NCI-H1436 treated with DMSO at 0.1 percent for 48 hours (cell line): Measurements from ENCODE around the gene DSN1.
"Not testable (repeated sequence)": the region's sequence is repeated elsewhere in the genome, so short reads cannot be mapped to it uniquely, and the experiment has no call there.

Experiments used
- DNase-seq: peaks from one replicate; lab custom pipeline; 2025; lab: John Stamatoyannopoulos, UW

Gene DSN1, protein sequence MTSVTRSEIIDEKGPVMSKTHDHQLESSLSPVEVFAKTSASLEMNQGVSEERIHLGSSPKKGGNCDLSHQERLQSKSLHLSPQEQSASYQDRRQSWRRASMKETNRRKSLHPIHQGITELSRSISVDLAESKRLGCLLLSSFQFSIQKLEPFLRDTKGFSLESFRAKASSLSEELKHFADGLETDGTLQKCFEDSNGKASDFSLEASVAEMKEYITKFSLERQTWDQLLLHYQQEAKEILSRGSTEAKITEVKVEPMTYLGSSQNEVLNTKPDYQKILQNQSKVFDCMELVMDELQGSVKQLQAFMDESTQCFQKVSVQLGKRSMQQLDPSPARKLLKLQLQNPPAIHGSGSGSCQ

DNA sequence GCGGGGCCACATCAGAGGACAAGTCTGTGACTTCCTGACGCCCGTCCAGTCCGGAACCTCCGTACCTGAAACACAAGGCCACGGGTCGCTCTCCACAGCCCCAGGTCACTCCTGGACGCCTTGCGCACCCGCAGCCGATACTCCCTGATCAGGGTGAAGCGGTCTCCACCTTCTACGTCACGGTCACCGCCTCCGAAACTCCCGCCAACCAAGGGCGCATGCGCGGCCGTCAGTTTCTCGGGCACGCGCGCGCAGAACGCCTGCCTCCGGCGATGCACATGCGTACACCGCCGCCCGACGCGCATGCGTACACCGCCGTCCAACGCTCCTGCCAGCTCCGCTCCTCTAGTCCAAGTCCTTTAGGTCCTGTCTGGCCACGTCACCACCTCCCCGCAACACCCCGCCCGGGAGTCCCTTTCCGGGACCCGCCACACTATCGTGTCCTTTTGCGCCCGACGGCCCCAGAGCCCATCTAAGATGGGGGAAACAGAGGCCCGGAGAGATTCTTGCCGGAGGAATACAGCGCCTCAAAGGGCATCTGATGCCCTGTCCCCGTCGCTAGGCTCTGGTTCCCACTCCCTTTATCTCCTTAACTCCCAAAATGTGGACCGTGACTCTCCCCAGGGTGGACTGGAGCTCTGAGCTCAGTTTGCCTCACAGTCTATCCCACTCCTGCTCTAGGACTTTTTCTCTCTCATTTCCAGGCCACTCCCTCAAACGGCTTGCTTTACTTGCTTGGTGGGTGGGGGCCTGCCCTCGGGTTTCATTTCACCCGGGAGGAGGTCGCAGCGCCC is at the start of gene DSN1:
DSN1 (minus strand) TSS at position 167 of the 794 bp plus-strand sequence. CDS start 2,305 bp downstream, outside the sequence.
- DNase-seq = peak; percentile 88

DNA sequence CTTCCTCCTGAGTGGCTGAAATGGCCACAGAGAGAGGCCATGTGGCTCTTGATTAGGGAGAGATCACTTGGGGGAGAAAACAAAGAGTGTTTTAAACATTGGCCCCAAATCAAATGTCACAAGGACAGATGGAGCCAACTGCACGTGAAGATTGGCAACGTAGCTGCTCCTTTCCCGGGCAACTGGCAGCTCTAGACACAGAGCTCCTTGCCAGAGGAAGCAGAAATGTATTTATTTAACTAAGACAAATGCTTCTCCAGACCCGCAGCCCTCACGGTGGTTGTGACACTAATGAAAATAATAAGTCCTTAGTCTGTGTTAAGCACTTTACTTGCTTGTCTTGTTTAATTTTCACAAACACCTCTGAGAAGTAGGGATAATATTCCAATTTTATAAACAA is 49.6 kb upstream of the DSN1 start:
- DNase-seq = no peak

DNA sequence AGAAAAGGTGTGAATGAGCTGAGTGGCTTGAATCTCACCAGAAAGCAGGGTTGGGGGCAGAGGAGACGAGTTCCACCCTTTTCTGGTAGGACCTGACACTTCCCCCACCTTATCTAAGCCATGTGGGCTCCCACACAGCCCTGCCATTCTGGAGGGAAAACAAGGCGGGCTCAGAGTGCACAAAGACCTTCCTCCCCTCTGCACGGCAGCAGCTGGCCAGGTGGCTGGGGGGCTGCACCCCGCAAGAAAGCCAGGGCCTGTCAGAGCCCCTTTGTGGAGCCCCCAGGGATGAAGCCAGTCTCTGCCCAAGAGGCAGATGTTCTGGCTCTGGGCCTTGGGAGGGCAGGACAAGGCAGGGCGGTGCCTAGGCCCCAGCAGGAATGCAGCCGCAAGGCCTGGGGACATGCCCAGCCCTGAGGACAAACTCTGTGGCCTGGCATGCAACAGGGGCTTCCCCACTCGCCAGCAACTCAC is 48.4 kb upstream of the DSN1 start:
- no peak for DNase-seq

DNA sequence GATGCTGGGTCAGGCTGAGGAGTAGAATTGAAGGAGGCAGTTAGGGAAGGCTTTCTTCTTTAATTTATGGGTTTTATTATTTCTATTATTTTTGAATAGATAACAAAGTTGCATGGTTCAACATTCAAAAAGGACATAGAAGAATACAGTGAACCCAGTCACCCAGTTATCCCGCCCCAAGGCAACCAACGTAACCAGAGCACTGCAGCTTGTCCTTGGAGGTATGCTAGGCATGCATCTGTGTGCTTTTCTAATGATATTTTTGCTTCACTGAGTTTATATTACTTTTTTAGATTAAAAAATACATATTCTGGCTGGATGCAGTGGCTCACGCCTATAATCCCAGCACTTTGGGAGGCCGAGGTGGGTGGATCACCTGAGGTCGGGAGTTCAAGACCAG is 47.4 kb upstream of the DSN1 start:
- no peak for DNase-seq

DNA sequence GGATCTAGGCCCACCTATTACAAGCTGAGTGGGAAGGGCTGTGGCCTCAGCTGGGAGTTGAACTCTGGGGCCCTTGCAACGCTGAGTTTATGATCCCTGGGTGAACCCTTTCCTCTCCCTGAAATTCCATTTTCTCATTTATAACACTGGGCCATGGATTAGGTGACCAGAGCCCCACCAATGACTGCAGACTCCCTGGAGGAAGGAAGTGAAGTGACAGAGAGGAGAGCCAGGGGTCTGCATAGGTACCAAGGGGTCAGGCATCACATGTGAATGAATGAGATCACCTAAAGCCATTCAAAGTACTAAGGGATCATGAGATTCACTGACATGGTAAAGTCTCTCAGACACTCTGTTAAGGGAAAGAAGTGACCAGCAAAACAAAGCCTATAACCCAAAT is 46.5 kb upstream of the DSN1 start:
- DNase-seq = no peak

DNA sequence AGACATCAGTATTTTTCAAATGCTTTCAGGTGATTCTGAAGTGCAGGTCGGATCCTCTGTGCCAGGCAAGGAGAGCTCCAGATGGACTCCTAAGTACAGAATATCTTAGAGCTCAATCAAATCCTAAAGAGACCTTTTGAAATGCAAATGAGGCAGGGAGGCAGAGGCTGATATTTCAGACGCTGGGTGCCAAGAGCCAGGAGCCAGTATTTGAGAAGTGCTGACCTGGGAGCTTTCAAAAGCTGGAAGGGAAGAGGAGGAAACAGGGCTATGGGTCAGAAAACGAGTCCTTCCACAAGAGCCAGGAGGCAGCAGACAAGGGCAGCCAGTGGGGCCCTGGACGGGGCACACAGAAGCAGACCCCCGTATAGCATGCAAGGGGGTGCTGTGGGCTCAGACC is 46.1 kb upstream of the DSN1 start:
- peak; percentile 51 for DNase-seq

DNA sequence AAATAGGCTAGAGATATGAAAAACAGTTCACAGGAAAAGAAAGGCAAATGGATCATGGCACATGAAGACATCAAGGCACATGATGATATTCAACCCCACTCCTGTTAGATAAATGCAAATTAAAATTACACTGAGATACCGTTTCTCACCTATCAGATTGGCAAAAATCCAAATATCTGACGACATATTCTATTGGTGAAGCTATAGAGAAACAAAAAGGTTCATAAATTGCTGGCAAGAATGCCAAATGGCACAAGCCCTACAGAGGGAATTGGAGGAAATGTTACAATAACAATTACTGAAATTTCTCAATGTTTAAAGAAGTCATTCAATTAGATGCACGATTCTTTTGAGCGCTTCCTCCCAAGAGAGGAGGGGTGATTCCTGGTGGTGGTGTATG is 45.3 kb upstream of the DSN1 start:
- DNase-seq = peak; percentile 25

DNA sequence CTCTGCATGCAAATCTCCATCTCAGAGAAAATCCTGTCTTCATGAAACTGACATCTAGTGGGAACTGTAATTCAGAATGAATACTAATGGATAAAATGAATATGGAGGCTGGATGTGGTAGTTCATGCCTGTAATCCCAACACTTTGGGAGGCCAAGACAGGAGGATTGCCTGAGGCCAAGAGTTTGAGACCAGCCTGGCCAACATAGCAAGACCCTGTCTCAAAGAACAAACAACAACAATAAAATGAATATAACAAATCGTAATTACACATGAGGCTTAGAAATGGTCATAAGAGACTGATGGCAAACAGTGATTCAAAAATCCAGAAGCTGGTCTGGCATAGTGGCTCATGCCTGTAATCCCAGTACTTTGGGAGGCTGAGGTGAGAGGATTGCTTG is 44.6 kb upstream of the DSN1 start:
- DNase-seq = no peak

DNA sequence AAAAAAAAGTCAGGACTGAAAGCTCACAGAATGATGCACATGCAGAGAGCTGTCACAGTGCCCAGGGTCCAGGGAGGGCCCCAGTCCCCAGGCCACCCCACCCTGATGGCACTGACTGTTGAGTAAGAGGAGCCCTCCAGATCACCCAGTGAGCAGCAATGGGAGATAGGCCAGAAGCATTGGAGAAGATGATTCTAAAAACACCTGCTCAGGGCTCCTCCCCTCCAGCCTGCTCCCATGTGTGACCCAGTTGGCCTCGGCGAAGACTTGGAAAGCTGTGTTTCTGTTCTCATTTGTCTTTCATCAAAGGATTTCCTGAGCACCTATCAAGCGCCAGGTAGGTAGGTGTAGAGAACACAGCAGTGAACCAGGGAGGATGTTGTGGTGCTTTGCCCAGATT is 43.9 kb upstream of the DSN1 start:
- DNase-seq = no peak

DNA sequence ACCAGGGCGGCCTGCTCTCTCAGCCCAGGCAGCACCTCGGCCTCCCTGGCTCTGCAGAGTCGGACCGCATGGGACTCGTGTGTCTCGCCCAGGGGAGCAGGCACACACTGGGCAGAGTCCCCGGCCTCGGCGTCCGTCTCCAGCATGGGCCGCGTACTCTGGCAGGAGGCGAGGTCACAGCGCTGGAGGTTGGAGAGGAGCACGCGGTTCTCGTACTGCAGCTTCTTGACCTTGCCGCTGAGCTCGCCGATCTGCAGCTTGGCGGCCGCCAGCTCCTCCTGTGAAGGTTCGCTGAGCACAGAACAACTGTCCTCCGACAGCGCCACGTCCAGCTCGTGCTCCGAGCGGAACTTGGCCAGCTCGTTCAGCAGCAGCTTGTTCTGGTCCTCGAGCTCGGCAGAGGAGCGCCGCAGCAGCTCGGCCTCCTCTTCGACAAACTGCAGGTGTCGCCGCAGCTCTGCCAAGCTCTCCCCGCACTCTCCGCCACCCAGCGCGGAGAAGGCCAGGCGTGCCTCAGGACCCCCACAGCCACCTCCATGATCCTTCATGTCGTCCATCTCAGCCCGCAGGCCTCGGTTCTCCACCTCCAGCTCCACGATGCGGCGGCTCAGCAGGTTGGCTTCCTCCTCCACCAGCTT is 42.0 kb upstream of the DSN1 start:
- DNase-seq = no peak

DNA sequence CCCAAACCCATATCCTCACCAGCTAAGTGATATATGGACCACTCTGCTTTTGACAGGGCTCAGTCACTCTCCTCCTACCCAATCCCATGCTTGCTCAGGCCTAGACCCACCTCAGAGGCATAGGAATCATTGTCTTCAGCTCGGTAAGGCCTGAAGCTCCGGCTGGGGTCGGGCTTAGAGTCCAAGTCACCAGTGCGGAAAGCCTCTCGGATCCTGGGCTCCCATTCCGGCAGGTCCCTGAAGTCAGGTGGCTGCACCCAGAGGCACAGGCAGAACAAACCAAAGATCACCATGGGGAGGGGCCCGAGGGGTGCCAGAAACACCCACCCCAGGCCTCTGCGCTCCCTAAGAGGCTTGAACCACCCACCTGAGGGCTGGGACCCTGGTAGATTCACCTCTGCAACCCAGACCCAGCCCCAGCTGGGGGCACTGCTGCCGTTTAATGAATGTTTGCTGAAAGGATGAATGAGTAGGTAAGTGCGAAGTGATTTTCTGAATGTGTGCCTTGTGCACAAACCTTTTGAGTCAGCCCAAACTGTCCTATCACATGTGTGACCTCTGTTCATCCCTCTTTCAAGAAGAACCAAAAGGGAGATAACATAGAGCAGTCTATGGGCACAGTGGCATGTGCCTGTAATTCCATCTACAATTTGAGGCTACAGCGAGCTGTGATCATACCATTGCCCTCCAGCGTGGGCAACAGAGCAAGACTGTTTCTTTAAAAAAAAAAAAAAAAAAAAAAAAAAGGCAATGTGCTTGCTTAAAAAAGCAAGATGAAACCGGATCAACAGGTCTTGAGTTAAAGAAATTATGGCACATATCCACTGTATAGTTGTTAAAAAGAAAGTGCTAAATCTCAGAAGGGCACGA is 39.3 kb upstream of the DSN1 start:
- DNase-seq = no peak

DNA sequence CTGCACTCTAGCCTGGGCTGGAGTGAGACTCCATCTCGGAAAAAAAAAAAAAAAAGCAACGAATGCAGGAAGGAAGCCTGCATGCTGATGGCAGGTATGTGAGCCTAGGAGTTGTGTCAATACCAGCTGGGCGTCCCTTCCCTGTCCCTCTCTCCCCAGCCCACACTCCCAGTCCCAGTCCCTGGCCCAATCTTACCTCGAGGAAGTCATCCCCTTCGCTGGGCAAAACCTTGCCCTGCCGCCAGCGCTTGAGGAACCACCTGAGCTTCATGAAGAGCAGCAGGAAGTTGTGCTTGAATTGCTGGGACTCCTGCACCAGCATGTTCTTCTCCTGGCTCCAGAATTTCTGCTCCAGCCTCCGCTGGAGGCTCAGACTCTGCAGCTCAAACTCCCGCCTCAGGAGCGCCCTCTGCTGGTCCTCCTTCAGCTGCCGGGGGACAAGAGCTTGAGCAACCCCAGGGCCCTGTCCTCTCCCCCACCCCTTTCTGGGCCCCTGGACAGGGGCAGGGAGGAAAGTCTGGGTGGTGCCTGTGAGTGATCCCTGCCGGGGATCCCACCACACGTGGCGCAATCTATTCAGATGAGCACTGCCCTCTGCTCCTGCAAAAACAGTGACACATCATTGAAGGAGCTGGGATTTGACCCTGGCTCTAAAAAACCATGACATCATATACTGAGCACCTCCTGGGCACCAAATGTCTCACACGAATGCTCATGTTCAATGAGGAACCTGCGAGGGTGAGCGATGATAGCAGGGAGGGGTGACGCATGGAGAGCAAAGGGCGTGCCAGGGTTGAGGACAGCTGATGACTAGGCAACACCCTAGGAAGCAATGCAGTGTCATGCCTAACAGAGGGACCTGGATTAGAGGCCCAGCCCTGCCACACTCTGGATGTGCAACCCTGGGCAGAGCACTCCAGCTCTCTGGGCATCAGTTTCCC is 35.0 kb upstream of the DSN1 start:
- DNase-seq = no peak

DNA sequence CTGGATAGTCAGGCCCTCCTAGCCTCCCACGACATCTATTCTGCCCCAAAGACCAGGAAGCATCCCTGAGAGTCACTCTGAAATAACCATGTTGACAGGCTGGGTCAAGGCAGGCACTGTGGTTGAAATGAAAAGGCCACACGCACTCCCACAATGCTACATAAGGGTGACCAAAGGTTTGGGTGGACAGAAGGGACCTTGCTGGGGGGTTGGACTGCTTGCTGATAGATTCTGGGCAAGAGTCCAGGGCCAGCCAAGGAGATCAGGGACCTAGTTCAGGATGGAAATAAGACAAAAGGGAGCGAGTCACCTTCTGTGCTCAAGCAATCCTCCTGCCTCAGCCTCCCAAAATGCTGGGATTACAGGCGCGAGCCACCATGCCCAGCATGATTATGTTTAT is 32.5 kb upstream of the DSN1 start:
- DNase-seq = no peak

DNA sequence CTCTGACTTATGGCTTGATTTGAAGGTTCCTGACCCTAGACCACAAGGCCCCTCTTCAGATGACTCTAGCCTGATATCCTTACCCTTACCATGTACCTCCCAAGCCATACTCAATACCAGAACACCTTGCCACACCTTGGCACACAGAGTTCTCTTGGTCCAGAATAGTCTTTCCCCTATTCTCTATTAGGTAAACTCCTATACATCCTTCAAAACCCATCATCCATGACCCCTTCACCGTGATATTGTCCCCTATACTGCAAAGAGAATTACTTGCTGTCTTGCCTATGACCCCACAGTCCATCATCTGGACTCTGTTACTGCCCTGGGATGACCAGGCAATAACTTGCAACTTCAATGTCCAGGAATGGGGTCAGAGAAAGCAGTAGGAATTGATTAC is 31.8 kb upstream of the DSN1 start:
- no peak for DNase-seq

DNA sequence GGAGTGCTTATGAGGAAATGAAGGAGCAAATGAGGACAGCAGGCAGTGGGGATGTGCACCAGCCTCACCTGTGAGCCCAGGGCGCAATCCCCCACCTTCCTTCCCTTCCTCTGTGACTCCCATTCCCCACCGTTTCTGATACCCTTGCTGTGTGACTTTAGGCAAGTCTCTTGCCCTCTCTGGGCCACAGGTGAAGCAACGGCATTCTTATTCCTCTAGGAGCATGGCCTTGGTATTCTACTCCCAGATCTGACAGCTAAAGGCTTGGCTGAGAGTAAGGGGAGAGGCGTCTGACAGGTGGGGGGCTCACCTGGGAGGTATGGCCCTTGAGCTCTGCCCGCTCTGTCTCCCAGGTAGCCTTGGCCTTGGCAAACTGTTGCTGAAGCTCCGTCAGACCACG is 30.9 kb upstream of the DSN1 start:
- no peak for DNase-seq

DNA sequence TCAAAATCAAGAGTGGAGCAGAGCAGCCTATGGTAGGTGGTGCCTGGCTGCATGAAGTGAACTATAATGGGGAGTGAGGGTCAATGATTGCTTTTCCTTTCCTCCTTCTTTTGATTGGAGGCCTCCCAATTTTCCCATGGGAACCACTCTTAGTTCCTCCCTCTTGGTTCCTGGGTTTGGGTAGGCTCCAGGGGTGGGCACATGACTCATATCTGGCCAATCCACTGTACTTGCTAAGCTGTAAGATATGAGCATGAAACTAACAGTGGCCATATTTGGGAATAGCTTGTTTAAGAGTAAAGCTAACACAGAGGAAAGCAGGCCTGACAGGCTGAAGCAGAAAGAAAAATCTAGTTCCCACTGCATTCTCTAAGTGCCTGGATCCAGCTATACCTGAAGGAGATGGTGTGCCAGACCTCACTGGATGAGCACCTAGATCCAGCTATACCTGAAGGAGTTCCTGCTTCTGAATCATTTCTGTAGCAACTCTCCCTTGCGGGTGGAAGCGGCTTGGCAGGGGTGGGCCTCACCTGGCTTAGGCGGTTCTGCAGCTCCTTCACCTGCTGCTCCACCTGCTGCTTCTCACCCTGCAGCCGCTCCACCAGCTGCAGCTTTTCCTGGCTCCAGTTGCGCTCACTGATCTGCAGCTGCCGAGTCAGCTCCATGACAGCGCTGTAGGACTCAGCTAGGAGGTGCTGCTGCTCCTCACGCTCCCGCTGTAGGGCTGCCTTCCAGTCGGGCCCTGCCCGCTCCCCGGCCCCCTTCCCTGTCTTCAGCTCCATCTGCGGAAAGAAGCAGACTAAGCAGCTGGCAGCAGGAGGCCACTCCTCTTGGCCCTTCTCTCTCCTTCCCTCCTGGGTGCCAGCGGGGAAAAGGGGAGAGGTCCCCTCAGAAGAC is 29.0 kb upstream of the DSN1 start:
- no peak for DNase-seq

DNA sequence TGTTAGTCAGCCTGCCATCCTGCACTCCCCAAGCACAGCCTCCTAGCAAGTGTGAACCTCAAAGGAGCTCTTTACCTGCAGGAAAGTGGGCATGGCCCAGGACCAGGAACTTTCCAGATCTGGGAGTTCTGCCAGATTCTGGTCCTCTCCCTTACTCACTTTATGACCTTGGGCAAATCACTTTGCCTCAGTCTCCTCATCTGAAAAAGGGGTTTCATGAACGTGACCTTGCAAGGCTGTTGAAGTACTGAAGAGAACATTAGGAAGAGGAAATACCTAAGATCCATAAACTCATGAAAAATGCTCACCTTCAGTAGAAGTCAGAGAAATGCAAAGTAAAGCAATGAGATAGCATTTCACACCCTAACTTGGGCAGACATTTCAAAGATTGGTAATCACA is 26.8 kb upstream of the DSN1 start:
- no peak for DNase-seq

DNA sequence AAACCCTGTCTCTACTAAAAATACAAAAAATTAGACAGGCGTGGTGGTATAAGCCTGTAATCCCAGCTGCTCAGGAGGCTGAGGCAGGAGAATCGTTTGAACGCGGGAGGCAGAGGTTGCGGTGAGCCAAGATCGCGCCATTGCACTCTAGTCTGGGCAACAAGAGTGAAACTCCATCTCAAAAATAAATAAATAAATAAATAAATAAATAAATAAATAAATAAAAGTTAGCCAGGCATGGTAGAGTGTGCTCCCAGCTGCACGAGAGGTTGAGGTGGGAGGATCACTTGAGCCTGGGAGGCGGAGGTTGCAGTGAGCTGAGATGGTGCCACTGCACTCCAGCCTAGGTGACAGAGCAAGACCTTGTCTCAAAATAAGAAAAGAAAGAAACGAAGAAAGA is 25.8 kb upstream of the DSN1 start:
- DNase-seq = not testable (repeated sequence)

DNA sequence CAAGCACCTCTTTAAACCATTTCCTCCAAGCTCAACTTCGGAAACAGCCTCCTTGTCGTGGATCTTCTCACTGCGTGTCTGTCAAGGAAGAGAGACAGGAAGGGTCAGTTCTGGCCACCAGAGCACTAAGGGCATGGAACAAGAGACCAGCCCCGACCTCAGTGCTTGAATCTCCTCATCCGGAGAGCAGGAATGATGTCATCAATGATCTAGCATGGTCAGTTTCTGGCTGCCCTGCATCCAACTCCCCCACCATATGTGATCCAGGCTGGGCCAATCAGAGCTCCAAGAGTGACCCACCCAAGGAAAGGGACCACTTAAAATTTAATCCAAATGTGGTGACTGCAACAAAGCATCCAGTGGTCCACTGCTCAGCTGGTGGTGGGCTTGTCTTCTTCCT is 23.3 kb upstream of the DSN1 start:
- no peak for DNase-seq

DNA sequence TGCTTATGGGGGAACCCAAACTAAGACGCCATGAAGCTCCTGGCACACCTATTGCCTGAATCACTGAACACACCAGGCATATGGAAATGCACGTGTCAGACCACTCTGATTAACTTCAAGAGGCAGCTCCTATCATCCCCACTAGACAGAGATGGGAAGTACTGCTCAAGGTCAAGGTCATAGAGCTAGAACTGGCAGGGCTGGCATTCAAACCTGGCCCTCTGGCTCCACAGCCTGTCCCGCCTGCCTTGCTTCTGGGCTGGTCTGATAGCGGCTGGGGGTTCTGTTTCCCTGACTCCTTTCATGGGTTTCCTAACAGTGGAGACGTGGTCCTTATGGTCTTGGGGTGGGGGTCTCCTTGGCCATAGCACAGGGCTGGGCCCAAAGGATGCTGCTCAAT is 22.6 kb upstream of the DSN1 start:
- DNase-seq = no peak
